Progenitor cell of endocrine pancreas (in vitro differentiated cells): ENCODE measurements around the gene PAOX. TPM values are rescaled to one million over a fixed set of nuclear protein-coding genes. Genes with fewer than 3 reads are reported as not detected.

ENCODE experiments used
- DNase-seq: peaks from one replicate; pipeline ENCODE4 v3.0.0; 2021; ENCODE audit warnings: low spot score; ENCODE audit not compliant: unreplicated experiment
- H3K27ac Mint-ChIP-seq: 2 replicates; pipeline ENCODE4 v1.8.0; 2021; ENCODE audit warnings: mild to moderate bottlenecking, moderate library complexity, mixed read lengths
- H3K27me3 Mint-ChIP-seq: 2 replicates; pipeline ENCODE4 v1.8.0; 2021; ENCODE audit warnings: mixed read lengths
- H3K36me3 Mint-ChIP-seq: 2 replicates; pipeline ENCODE4 v1.8.0; 2022; ENCODE audit warnings: mixed read lengths; ENCODE audit not compliant: insufficient read depth
- H3K4me1 Mint-ChIP-seq: 2 replicates; pipeline ENCODE4 v1.8.0; 2021; ENCODE audit warnings: low read depth, mixed read lengths
- H3K4me3 Mint-ChIP-seq: 2 replicates; pipeline ENCODE4 v1.8.0; 2021; ENCODE audit warnings: low read depth, mild to moderate bottlenecking, moderate library complexity, mixed read lengths
- H3K9me3 Mint-ChIP-seq: 2 replicates; pipeline ENCODE4 v1.8.0; 2021; ENCODE audit warnings: low read depth, mixed read lengths
- long read RNA-seq: library from polyadenylated mRNA; unstranded; transcript quantifications from one replicate; pipeline ENCODE4 v2.0.0, GENCODE V29; 2020
- total RNA-seq: library from RNA; stranded (reverse); gene quantifications from 2 replicates; pipeline ENCODE4 v1.2.1, GENCODE V29; 2021
- TF ChIP-seq, protein P1 (sequence below): fragments of 200-600 bp; sonication (generic); IDR thresholded peaks from one replicate; pipeline ENCODE4 v1.5.0; 2021; ENCODE audit warnings: antibody characterized with exemption, mild to moderate bottlenecking; ENCODE audit not compliant: unreplicated experiment

Gene PAOX
- total RNA-seq: 11.9 and 14.1 TPM in 2 replicates
- long read RNA-seq, partial matches to known transcripts: 1 of 1 reads
- long read RNA-seq, other reads (novel, unspliced or antisense): 0 of 1 reads

DNA sequence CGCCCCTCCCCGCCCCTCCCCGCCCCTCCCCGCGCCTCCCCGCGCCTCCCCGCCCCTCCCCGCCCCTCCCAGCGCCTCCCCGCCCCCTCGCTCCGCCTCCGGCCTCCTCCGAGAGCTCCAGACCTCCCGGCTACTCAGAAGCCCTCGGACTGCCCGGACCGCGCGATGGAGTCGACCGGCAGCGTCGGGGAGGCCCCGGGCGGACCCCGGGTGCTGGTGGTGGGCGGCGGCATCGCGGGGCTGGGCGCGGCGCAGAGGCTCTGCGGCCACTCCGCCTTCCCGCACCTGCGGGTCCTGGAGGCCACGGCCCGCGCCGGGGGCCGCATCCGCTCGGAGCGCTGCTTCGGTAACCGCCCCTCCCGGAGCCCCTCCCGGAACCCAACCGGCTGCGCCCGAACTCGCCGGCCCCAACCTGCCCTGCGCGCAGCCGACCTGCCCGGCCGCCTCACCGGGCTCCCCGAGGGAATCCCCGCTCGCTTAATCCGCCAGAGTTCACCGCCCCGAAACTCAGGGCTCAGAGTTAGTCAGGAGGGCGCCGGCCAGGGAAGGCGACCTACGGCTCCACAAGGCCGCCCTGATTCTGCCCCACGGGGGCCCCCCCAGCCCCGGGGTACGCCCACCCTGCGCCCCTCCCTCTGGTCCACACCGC is at the start of gene PAOX:
PAOX (plus strand) TSS at position 111 of the 649 bp plus-strand sequence; CDS start at position 166, 55 bp downstream.
- peak within 1 kb of the TSS; percentile 71 for H3K4me3 Mint-ChIP-seq
- H3K4me1 Mint-ChIP-seq: peaks cover 1% of the 10 kb centered on the region
- TF ChIP-seq, protein P1, sequence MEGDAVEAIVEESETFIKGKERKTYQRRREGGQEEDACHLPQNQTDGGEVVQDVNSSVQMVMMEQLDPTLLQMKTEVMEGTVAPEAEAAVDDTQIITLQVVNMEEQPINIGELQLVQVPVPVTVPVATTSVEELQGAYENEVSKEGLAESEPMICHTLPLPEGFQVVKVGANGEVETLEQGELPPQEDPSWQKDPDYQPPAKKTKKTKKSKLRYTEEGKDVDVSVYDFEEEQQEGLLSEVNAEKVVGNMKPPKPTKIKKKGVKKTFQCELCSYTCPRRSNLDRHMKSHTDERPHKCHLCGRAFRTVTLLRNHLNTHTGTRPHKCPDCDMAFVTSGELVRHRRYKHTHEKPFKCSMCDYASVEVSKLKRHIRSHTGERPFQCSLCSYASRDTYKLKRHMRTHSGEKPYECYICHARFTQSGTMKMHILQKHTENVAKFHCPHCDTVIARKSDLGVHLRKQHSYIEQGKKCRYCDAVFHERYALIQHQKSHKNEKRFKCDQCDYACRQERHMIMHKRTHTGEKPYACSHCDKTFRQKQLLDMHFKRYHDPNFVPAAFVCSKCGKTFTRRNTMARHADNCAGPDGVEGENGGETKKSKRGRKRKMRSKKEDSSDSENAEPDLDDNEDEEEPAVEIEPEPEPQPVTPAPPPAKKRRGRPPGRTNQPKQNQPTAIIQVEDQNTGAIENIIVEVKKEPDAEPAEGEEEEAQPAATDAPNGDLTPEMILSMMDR: no peak
- peak; percentile 56 for DNase-seq
- no peak within 1 kb of the TSS for H3K27ac Mint-ChIP-seq
- peaks cover 29% of the 10 kb centered on the region for H3K27me3 Mint-ChIP-seq
- no peaks in the 10 kb centered on the region for H3K9me3 Mint-ChIP-seq
- H3K36me3 Mint-ChIP-seq: no peaks in the 10 kb centered on the region

DNA sequence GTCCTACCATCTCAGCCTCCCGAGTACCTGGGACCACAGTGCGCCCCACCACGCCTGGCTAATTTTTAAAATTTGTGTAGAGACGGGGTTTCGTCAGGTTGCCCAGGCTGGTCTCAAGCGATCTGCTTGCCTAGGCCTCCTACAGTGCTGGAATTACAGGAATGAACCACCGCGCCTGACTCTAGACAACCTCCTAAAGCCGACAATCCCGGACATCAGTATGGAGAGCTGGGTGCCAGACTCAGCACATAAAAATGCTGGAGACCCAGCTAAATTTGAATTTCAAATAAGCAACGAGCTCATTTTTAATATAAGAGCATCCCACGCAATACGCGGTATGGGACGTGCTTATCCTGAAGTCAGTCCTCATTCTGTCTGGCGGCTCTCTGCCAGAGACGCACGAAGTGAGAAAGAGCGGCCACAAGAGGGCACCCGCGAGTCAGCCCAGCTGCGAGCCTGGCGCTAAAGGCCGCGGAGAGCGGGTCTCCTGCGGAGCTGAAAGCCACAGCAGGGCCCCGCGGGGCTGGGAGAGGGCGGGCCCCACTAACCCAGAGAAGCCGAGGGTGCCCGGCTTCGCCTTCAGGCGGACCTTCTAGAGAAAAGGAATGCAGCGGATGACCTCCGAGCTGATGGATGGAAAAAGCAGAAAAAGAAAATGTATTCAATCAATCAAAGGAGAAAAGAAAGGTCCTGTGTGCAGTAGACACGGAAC is 49.4 kb upstream of the PAOX start:
- Mint-ChIP-seq H3K27me3 (peaks cover 73% of the 10 kb centered on the region), H3K4me3 (no peak overlapping the region), H3K27ac (no peak overlapping the region), H3K36me3 (peaks cover 1% of the 10 kb centered on the region), H3K9me3 (peaks cover 4% of the 10 kb centered on the region), H3K4me1 (peaks cover 4% of the 10 kb centered on the region)
- TF ChIP-seq, protein P1: peak; percentile 99
- DNase-seq: peak; percentile 79

DNA sequence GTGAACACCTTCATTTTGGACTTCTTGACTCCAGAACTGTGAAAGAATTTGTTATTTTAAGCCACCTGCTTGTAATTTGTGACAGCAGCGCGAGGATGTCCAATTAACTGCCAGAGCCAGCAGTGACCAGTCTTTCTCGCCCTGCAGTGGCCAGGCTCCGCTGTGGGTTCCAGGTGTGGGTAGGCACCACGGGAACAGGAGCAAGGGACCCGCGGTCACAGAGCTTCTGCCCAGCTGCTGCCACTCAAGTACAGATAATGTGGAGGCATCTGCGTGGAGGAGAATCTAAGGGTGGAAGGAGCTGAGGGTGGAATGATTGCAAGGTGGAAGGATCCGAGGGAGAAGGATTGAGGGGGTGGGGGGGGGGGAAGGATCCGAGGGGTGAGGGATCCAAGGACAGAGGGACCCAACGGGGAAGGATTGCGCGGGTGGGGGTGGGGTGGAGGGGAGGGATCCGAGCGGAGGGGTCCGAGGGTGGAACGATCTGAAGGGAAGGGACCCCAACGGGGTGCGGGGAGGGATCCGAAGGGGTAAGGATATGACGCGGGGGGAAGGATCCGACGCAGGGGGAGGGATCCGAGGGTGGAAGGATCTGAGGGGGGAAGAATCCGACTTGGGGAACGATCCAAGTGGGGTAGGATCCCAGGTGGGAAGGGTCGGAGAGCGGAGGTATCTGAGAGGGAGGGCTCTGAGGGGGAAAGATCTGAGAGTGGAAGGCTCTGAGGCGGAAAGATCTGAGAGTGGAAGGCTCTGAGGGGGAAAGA is 45.9 kb upstream of the PAOX start:
- peaks cover 2% of the 10 kb centered on the region for H3K4me1 Mint-ChIP-seq
- TF ChIP-seq, protein P1: no peak
- H3K27ac Mint-ChIP-seq: no peak overlapping the region
- peaks cover 54% of the 10 kb centered on the region for H3K27me3 Mint-ChIP-seq
- H3K36me3 Mint-ChIP-seq: peaks cover 1% of the 10 kb centered on the region
- H3K9me3 Mint-ChIP-seq: peaks cover 4% of the 10 kb centered on the region
- H3K4me3 Mint-ChIP-seq: no peak overlapping the region
- DNase-seq: no peak

DNA sequence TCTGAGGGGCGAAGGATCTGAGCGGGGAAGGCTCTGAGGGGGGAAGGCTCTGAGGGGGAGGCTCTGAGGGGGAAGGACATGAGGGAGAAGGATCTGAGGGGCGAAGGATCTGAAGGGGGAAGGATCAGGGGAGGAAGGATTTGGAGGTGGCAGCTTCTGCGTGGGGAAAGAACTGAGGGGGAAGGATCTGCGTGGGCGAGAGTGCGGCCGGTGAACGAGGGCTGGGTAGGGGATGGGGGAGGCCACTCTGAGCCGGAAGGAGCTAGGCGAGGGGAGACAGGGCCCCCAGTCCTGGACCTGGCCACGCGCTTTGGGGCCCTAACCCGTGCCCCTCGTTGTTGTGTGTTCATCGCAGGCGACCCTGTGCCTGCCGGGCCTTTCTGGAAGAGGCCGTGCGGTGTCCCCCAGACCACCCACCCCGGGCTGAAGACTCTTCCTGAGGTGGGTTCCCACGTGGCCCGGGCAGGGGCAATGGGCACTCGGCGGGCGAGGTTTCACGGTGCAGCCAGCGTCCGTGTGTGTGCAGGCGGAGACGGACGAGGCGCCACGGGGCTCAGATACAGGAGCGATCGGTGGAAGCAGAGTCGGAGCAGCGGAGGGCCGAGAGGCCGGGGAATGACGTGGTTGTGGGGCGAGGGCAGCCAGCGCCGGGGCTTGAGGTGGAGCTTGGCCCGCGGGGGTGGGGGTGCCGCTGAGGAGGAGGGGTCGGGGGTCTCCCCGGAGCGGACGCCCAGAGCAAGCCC is 44.4 kb upstream of the PAOX start:
- peaks cover 1% of the 10 kb centered on the region for H3K36me3 Mint-ChIP-seq

More for the DNA sequence above, 44.4 kb upstream of the PAOX start:
- TF ChIP-seq, protein P1: no peak
- Mint-ChIP-seq H3K9me3 (peaks cover 4% of the 10 kb centered on the region), H3K4me3 (peak overlapping the region; percentile 56), H3K27me3 (peaks cover 42% of the 10 kb centered on the region), H3K27ac (peak overlapping the region; percentile 67), H3K4me1 (peaks cover 2% of the 10 kb centered on the region)
- DNase-seq: no peak
